ENCODE results near the gene NCOA1.
A peak's percentile ranks its signal among the peaks of the same experiment; 100 is the strongest.
"Not testable (repeated sequence)": the region's sequence is repeated elsewhere in the genome, so short reads cannot be mapped to it uniquely, and the experiment has no call there.

NCOA1 gene

DNA sequence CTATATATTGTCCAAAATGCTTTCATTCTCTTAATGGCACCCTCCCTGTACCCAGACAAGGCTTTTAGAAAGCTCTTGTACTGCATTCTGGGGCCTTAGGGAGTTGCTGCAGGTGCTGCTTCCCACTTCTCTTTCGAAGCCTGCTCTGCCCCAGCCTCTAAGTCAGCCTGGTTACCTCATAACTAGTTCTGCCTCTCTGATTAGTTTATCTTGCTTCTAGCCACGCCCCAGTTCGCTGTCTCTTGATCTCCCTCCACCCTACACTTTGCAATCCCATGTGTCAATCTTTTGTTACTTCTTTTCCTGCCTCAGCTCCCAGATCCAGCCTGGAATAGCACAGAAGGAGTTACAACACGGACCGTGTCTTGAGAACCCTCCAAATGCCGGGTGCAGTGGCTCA lies 13.8 kb upstream of the NCOA1 start:
- no peak for DNase-seq

DNA sequence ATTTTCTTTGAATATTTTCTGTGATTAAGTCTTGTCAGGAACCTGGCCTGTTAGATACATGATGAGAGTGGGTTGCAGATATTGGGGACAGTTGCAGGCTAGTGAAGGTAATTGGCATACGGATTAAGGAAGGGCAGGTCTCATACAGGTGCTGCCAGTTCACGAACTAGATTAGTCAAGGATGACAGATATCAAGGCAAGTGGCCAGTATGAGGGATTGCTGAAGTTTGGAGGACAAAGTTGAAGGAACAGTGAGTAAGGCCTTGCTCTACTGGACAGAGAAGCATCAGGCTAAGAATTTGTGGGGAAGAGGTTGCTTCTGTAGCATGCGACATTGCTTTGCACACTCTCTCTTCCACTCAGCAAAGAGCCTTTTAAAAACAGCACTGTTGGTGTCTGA lies 12.8 kb upstream of the NCOA1 start:
- DNase-seq, result no peak

DNA sequence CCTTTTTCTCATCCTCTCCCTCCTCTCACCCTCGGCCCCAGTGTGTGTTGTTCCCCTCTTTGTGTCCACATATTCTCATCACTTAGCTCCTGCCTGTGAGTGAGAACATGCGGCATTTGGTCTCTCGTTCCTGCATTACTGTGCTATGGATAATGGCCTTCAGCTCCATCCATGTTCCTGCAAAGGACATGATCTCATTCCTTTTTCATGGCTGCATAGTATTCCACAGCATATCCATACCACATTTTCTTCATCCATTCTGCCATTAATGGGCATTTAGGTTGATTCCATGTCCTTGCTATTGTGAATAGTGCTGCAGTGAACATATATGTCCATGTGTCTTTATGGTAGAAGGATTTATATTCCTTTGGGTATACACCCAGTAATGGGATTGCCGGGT lies 10.8 kb upstream of the NCOA1 start:
- DNase-seq, result no peak

DNA sequence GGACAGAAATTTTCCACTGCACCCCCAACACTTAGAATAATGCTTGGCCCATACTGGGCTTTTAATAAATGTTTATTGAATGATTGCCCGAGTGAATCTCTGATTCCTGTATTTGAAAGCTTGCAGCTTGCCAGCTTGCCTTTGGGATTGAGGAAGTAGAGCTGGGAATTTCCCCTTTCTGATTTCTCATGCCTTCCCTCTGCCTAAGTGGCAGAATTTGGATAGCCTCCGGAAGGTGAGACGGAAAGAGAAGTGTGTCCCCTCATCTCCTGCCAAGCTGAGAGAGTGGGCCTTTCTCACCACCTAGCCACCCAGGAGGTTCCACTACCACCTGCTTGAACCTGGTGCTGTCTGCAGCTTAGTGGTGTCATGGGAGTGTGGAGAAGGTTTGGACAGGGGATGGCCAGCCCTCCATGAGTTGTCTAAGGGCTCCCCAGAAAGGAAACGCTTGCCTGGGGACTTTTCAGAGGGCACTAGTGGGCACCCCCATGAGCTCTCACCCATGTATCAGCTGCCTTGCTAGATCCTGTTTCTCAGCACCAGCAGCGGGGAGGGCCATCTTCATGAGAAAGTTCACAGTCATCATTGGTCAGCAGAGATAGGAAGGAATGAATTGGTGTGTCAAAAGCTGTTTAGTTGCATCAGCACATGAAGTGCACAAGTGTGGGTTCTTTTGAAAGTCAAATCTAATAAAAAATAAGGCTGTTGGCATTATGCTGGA lies 8.6 kb upstream of the NCOA1 start:
- DNase-seq, result no peak

DNA sequence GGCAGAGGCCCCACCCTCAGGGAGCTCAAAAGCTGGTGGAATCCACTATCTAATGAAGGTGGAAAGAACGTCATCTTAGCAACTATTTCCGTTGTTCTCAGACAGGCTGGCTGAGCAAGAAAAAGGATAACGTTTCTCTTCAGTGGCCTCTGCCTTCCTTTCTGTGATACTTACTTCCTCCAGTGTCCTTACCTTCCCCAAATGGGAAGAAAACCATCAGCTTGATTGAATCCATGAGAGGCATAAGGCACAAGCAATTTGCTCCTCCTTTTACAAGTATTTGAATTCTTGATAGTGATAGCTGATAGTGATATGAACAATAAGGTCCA lies 8.1 kb upstream of the NCOA1 start:
- no peak for DNase-seq

DNA sequence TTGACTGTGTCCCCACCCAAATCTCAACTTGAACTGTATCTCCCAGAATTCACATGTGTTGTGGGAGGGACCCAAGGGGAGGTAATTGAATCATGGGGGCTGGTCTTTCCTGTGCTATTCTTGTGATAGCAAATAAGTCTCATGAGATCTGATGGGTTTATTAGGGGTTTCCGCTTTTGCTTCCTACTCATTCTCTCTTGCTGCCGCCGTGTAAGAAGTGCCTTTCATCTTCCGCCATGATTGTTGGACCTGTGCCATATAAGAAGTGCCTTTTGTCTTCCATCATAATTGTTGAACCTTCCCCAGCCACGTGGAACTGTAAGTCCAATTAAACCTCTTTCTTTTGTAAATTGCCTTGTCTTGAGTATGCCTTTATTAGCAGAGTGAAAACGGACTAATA lies 6.4 kb upstream of the NCOA1 start:
- DNase-seq, result not testable (repeated sequence)

DNA sequence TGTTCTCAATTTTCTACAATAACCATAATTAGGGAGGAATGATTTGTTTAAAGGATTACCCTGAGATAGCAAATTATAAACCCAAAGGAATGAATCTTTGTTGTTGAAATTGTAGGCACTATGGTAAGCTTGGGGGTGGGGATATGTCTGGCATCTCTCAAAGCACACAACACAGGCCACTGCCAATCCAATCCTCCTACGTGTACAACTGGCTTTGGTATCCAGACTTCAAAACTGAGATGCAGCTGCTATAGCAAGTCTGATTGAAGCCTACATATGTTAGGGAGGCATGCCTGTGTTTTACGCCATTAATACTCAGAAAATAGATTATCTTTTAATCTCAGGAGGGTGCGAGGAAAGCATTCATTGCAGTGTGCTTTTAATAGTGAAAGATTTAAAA lies 5.9 kb upstream of the NCOA1 start:
- no peak for DNase-seq

DNA sequence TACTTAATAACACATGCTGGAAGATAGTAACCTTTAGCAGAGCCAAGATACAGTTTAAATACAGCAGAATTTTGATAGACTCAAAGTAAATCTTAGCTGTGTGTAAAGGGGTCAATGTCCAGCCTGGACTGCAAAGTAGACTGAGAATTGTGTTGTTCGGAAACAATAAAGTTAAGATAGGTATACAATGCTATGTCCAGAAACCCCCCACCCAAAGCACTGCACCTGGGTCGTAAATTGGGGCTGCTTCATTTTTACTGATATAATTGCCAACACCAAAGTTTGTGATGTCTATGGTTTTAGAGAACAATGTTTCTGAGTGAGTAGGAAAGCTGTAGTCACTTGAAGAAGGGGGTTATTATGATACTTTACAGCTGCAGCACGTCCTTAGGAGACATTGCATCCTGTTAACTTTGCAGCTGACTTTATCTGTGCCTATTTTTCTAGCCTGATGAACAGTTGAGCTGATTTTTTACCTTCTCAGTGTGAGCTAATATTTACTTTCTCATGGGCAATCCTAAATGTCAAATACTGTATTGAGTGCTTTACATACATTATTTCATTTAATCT lies 4.3 kb upstream of the NCOA1 start:
- DNase-seq, result no peak

DNA sequence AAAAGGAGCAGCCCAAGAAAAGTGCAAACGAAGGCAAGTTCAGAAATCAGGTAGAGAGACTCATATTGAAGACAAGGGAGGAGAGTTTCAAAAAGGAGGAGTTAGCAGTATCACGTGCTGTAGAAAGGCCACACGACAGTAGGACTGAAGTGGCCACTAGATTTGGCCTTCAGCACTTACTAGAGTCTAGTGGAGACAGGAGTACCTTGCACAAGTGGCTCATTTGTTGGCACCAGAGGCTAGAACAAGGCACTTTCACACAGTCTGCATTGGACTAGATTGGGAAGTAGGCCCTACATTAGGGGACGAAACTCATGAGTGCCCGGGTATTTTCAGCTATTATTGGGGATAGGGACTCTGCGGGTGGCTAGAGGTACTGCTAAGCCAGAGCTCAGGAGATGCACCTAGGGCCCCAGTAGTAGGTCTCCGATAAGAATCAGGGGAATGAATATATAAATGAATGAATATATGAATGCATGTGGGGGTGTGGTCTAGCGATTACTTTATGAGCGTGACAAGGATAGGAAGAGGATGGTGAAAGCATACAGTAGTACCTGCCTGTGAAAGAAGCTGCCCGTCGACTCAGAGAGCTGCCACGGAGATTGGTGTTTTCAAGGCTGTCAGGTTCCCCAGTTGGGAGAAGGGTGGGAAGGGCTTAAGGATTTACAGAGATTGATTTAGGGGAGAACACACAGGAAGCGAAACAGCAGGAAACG lies 1.4 kb upstream of the NCOA1 start:
- no peak for DNase-seq

DNA sequence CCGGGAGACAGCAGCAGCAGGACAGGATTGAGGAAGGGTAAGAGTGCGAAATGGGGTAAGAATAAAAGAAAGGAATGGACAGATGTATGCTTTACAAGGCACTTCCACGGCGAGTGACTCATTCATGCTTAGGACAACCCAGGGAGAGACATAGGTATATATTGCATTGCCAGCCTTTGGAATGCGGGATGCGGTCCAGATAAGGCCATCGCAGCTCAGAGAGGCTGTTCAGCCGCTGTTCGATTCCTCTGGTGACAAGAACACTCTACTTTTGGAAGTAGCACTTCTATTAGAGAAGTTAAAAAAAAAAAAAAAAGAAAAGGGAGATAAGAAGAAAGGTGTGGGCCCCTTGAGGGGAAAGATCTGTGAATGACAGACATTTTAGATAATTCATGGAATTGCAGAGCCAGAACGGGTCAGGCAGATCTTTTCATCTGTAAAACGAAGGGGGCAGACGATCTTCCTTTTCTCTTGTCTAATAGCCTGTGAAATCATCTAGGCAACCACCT lies 819 bp upstream of the NCOA1 start:
- no peak for DNase-seq

DNA sequence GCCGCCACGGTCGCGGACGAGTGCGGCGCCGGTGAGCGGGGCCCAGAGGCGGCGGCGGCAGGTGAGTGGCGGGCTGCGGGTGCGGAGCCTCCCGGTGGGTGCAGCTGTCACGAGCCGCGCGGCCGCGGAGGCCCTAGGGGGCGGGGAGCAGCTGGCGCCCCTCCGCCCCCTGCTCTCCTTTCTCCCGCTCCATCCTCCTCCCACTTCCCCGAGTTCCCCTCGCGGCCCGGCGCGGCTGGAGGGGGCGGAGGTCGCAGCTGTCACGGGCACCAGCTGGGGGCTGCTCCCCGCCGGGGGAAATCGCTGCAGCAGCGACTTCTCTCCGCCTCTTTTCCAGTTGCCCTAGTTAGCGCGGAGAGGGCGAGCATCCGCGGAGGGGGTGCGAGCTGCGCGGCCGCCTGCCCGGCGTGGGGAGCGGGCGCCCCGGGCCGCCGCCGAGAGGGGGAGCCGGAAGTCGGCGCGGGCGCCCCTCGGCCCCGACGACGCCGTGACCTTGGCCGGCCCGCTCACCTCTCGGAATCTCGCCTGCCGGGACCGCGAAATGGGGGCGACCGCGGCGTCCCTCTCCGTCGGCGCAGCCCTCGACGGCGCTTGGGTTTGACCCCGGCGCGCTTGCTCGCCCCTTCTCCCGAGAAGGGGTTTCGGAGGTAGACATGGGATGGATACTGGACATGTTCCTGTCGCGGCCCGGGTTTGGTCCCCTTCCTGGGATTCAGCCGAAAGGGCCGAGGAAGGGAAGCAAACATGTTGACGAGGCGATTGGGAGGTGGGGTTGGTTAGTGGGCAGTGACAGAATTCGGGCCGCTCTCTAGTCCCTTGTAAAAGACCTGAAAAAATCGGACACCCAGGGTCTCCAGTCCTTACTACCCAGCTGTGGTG lies 727 bp downstream of the NCOA1 start:
- DNase-seq, result peak; percentile 60

DNA sequence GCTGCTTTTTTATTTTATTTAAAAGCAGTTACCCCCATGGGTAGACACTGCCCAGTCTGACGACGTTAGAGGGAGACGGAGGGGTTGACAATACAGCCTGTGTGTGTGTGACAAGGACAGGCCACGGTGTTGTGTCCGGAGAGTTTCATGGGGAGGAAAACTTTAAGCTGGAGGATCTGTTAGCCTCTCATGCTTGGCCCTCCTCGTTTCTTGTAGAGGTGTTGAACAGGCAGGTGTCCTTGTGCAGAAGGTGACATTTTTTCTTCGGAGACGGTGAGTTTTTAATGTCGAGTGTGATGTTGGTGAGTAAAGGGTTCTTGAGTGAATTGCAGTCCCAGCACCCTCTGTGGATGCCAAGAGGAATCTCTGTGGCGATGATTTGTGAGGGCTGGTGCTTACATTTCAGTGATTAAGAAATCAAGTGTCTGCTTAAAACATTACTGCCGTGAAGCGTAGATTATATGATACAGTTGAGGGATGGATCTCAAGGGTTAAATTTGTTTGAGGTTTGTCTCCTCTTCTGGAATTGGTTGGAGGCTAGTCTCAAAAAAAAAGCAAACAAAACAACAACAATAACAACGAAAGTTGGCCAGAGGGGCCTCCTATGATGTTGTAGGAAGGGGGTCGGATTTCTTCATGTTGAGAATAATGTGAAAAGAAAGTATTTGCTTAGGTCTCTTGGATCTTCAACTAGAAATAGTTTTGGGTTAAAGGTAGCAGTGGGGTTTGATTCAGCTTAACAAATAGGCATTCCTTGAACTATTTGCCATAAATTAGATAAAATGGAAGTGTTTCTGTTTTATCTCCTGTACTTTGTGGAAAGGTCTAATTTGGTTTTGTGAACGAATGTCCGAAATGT lies 1.6 kb downstream of the NCOA1 start:
- no peak for DNase-seq

DNA sequence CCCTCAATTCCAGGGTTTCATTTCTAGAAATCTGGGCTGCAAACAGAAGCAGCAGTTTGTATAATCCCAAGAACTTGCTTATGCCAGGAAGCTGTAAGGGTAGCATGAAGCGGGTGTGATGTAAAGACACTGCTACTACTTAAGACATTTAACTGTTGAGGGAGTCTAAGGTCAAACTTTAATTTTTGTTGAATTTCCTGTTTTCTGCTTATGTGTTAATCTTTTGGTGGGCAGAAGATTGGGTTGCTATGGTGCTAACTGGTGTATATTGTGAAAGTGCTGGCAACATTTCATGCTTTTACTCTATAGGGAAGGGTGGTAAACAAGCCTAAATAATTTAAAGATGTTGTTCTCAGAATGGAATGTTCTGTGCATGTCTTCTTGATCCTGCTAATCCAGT lies 2.7 kb downstream of the NCOA1 start:
- no peak for DNase-seq

DNA sequence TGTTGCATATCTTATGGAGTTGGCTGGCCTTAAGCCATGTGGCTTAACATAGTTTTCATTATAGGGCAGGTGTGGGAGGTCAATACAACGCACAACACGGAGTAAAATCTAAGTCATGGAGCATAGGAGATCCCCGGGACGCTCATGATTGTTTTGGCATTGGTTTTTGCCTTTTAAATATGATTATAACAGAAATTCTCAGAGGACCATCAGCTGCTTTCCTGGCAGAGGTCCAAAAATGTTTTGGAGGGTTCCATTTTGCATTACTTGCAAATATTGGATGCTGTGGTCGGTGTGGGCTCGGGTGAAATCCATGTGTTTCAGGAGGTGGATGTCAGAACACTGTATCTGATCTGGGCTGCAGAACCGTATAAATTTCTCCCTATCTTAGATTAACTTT lies 3.4 kb downstream of the NCOA1 start:
- DNase-seq, result no peak

DNA sequence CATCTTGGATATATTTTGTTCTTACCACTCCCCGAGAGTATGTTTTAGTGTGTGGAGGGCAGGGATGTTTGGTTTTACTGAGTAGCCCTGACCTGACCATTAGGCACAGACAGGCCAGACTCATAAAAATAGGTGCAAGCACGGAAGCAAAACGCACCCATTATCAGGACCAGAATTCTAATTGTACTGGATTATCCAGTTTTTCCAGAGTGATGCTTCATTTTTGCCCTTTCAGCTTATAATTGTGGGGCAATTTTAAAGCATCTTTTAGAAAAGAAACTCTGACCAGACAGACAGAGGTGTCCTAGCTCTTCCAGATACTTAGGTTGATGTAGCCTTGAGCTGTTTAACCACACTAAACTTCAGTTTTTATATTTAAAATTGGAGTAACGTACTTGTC lies 4.4 kb downstream of the NCOA1 start:
- no peak for DNase-seq

DNA sequence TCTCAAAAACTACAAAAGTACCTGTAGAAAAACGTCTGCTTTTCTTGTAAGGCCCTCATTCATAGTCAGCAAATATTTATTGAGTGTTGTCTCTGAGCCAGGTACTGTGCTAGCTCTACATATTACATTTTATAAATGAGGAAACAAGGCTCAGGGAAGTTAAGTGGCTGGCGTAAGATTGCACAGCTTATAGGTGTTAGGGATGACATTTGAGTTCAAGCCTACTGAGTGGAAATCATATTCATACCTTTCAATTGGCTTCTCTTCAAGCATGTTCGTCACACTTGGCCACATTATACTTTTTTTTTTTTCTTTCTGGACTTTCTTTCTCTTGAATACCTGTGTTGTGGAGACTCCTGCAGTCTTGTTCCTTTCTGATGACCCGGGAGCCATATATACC lies 5.9 kb downstream of the NCOA1 start:
- no peak for DNase-seq

DNA sequence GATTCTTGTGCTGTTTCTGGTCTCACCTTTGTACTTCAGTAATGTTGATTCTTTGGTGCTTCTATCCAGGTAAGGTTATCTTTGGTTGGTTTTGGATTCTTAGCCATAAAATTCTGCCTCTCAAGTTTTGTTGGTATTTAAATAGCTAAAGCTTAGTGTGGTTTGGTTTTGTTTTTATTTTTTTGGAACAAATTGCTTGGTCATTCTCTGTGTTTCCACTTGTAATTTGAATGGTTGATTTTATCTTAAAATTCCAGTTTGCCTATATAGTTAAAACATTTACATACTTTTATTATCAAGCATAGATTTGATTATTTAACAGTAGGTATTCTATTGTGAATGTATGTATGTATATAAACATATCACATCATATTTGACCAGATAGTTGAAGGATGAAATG lies 6.6 kb downstream of the NCOA1 start:
- DNase-seq, result no peak

DNA sequence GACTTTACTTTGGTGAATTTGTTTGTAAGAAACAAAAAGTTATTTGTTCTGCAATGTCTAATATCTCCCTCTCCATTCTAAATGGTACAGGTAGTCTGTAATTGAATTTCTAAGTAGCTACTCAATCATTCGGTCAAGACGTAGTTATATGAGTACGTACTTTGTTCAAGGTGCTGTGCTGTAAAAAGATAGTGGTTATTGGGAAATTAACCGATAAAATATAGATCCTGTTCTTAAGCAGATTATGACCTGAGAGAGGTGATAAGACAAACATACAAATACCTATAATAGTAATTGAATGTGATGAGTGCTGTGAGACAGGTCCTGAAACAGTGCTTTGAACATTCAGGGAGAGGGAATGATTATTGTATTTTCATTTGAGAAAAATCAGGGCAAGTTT lies 7.1 kb downstream of the NCOA1 start:
- no peak for DNase-seq

DNA sequence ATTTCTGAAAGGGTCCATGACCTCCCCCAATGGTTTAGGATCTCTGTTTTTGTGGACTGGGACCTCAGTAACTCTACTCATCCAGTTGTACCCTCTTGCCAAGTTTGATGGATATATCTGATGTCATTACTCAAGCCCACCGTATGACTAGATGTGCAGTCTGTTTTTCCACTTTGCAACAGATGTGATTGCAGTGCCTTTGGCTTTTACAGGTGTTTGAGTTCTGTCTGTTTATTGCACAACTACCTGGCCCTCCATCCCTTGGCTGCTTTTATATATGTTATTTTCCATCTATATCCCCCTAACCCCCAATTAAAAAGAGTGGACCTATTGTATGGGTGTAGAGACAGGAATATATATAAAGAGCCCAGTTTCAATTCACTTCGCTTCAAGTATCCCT lies 10.8 kb downstream of the NCOA1 start:
- no peak for DNase-seq

DNA sequence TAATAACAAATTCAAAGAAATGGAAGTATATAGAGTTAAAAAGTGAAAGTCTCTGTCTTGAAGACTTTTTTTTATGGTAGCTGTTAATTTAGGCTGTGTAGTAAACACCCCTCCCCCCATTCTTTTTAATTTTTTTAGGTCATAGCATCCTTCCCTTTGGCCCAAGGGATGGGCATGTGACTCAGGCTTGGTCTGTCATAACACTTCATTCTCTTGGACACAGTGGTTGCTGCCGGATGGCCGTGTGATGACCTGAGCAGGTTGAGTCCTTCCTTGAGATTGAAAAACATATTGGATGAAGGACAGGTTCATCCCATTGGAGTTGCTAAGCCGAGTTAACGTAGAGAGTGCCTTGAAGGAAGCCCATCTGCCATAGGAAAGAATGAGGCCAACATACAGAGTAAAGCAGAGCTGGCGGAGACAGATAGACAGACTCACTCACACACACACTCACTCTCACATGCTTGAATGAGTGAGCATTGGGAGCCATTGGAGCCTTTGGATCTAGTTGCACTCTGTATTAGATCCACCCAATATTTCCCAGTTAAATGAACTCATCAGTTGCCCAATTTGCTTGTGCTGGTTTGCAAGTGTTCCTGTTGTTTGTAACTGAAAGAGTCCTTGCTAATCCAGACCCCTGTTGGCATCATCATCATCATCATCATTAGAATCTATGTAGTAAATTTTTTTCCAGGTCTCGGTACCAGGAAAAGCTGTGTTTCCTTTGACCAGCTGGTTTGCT lies 14.7 kb downstream of the NCOA1 start:
- no peak for DNase-seq

DNA sequence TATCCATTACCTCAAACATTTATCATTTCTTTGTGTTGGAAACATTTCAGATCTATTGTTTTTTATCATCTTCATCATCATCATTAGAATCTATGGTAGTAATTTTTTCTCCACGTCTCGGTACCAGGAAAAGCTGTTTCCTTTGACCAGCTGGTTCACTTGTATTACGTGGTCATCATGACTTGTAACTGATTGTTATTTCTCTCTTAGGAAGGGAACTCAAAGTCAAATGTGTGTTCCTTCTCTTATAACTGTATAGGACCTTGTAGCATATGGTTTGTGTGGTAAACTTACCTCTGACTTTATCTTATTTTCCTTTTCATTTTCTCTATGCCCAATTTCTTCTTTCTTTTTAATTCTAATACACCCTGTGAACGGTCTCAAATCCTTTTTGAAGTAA lies 16.5 kb downstream of the NCOA1 start:
- no peak for DNase-seq

DNA sequence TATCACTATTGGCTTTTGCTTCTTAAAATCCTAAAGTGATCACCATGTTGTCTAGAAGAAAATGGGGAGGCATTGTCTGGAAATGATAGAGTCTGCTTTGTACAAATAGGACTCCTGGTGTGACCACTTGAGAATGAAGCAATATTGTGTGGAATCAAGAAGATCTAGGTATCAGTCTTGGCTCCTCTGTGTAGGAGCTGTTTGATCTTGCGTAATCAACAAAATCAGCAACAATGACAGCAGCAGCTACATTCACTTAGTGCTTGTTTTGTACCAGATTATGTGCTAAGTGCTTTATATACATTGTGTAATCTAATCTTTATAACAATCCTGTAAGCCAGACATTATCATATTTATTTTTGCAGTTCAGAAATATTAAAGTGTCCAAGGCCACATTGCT lies 17.8 kb downstream of the NCOA1 start:
- DNase-seq, result no peak
